GM23248 (cell line): ENCODE measurements around the gene CD19.

Source experiments
- EZH2 ChIP-seq: fragments of 200-600 bp; sonication (generic); IDR thresholded peaks from 2 replicates; pipeline ENCODE4 v1.6.1; 2018; ENCODE audit warnings: antibody characterized with exemption, mild to moderate bottlenecking; ENCODE audit not compliant: insufficient read depth, poor library complexity, severe bottlenecking
- EZH2phosphoT487 ChIP-seq: fragments of 200-600 bp; sonication (generic); IDR thresholded peaks from 2 replicates; pipeline ENCODE4 v1.6.1; 2018; ENCODE audit warnings: antibody characterized with exemption, moderate library complexity, mild to moderate bottlenecking, low read depth; ENCODE audit not compliant: insufficient read depth

DNA sequence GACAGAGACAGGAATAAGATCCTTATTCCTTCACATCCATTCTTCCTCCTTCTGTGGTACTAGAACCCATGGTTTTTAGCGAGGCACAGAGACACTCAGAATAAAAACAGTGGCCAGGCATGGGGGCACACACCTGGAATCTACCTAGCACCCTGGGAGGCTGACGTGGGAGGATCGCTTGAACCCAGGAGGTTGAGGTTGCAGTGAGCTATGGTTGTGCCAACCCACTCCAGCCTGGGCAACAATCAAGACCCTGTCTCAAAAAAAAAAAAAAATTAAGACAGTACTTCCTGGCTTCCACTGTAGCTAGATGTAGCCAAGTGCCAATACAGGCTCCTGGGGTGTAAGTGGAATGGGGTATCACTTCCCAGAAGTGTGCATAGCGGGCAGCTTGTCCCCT is 35.4 kb downstream of the CD19 start:
- no peak for TF ChIP-seq EZH2
- no peak for TF ChIP-seq EZH2phosphoT487
